GM21447 (cell line): Measurements from ENCODE around the gene NOMO2.
"Not testable (repeated sequence)": the region's sequence is repeated elsewhere in the genome, so short reads cannot be mapped to it uniquely, and the experiment has no call there.

Experiments
- ATAC-seq: cut with Tn5 transposase; IDR thresholded peaks from one replicate; pipeline ENCODE4 v1.9.1; 2021; ENCODE audit not compliant: unreplicated experiment

The NOMO2 gene

GRCh38 chr16:18579261-18579660 is 17.4 kb upstream of the NOMO2 start:
- ATAC-seq = not testable (repeated sequence)

- ATAC-seq = not testable (repeated sequence)
Observed at GRCh38 chr16:18577942-18578341, 16.0 kb upstream of the NOMO2 start.

GRCh38 chr16:18575945-18576344 is 14.0 kb upstream of the NOMO2 start:
- not testable (repeated sequence) for ATAC-seq

- ATAC-seq = not testable (repeated sequence)
Observed at GRCh38 chr16:18575298-18575917, 13.5 kb upstream of the NOMO2 start.

- ATAC-seq = not testable (repeated sequence)
Observed at GRCh38 chr16:18573887-18574286, 12.0 kb upstream of the NOMO2 start.

- not testable (repeated sequence) for ATAC-seq
Observed at GRCh38 chr16:18572973-18573372, 11.1 kb upstream of the NOMO2 start.

- not testable (repeated sequence) for ATAC-seq
Observed at GRCh38 chr16:18571307-18571850, 9.5 kb upstream of the NOMO2 start.

- not testable (repeated sequence) for ATAC-seq
Observed at GRCh38 chr16:18570529-18571306, 8.8 kb upstream of the NOMO2 start.

GRCh38 chr16:18560416-18561220 is 1.3 kb downstream of the NOMO2 start:
- not testable (repeated sequence) for ATAC-seq

- ATAC-seq = not testable (repeated sequence)
Observed at GRCh38 chr16:18553671-18554070, 8.2 kb downstream of the NOMO2 start.

GRCh38 chr16:18547382-18547781 is 14.5 kb downstream of the NOMO2 start:
- ATAC-seq = not testable (repeated sequence)

GRCh38 chr16:18546853-18547252 is 15.0 kb downstream of the NOMO2 start:
- ATAC-seq = not testable (repeated sequence)

GRCh38 chr16:18544232-18545081 is 17.4 kb downstream of the NOMO2 start:
- not testable (repeated sequence) for ATAC-seq

GRCh38 chr16:18541912-18542311 is 20.0 kb downstream of the NOMO2 start:
- not testable (repeated sequence) for ATAC-seq

GRCh38 chr16:18537004-18537403 is 24.9 kb downstream of the NOMO2 start:
- ATAC-seq = not testable (repeated sequence)

- not testable (repeated sequence) for ATAC-seq
Observed at GRCh38 chr16:18535519-18536168, 26.3 kb downstream of the NOMO2 start.

GRCh38 chr16:18534308-18534707 is 27.6 kb downstream of the NOMO2 start:
- not testable (repeated sequence) for ATAC-seq

GRCh38 chr16:18531323-18531722 is 30.6 kb downstream of the NOMO2 start:
- ATAC-seq = not testable (repeated sequence)

GRCh38 chr16:18530329-18530728 is 31.6 kb downstream of the NOMO2 start:
- ATAC-seq = not testable (repeated sequence)

GRCh38 chr16:18526547-18526946 is 35.4 kb downstream of the NOMO2 start:
- not testable (repeated sequence) for ATAC-seq
